ENCODE measurements around the gene PLET1. TPM values are rescaled to one million over a fixed set of nuclear protein-coding genes. Genes with fewer than 3 reads are reported as not detected.

Gene PLET1
- total and polyA plus RNA-seq, 2 of the 8 experiments (the other 6 are each of a cell fraction or from before 2014, with no cell fraction given), result not detected

- no peak overlapping the region for H3K4me3 ChIP-seq (ENCODE audit: extremely low read depth in 1 of 4, insufficient read depth in 2 of 4, low read depth in 3 of 4, low read length in 4 of 4)
- H4K91ac ChIP-seq (replicated peaks; ENCODE audit: insufficient read length, low read length), result no peak overlapping the region
- peaks cover 2 to 14% (median 8%) of the 10 kb centered on the region in 4 experiments; a peak in 6 of 8 replicates for H3K36me3 ChIP-seq (ENCODE audit: control insufficient read depth in 2 of 4, insufficient read depth in 4 of 4, low read length in 3 of 4)
- POLR2A ChIA-PET (ENCODE audit: partially characterized antibody), result interaction anchor here (1.1 to 2.0 kb wide), 2 partner anchors 10 kb away, joined by 3 to 5 read pairs; no protein-coding TSS in a partner anchor
- CTCF ChIA-PET (ENCODE audit: partially characterized antibody), result interaction anchor here (1.0 to 1.4 kb wide), 2 partner anchors 10 to 19 kb away, joined by 3 to 5 read pairs; no protein-coding TSS in a partner anchor
- no peak overlapping the region for H3K27ac ChIP-seq (ENCODE audit: low read depth, low read length)
- no peak for DNase-seq (ENCODE audit: low read depth in 1 of 2, low spot score in 2 of 2)
- no peak overlapping the region for H3K14ac ChIP-seq (ENCODE audit: insufficient read length)
- H3K4me2 ChIP-seq (ENCODE audit: insufficient read depth in 1 of 2, low read depth in 2 of 2, low read length in 2 of 2), result no peak overlapping the region
- no peak overlapping the region for H3K23ac ChIP-seq (ENCODE audit: insufficient read length)
- H3K18ac ChIP-seq (ENCODE audit: extremely low read depth, low read length), result no peak overlapping the region
- H3K4me1 ChIP-seq (replicated peaks in 1 of 4; ENCODE audit: control insufficient read depth in 3 of 4, insufficient read depth in 4 of 4, low read length in 3 of 4), result no peaks in the 10 kb centered on the region
- TF ChIP-seq NRF1 (IDR thresholded peaks at IDR 0.05; ENCODE audit: low read depth, low read length), result no peak
- TF ChIP-seq SIRT6 (IDR thresholded peaks at IDR 0.05; ENCODE audit: low read length), result no peak
- TF ChIP-seq CREB1 (IDR thresholded peaks at IDR 0.05), result no peak
- no peak for TF ChIP-seq SUZ12 (IDR thresholded peaks at IDR 0.05; ENCODE audit: low read length)
- no peak for TF ChIP-seq KDM5A (IDR thresholded peaks at IDR 0.05; ENCODE audit: low read length)
- no peaks in the 10 kb centered on the region for H3K79me2 ChIP-seq (ENCODE audit: control insufficient read depth in 1 of 2, insufficient read depth in 2 of 2, low read length in 2 of 2)
- FAIRE-seq, result no peak
- no peak overlapping the region for H2BK5ac ChIP-seq (ENCODE audit: low read depth, low read length)
- H2AFZ ChIP-seq (ENCODE audit: low read length), result no peak overlapping the region
- H4K8ac ChIP-seq (ENCODE audit: extremely low read depth, insufficient read depth, low read length), result no peak overlapping the region
- H2BK120ac ChIP-seq (replicated peaks; ENCODE audit: low read depth, low read length), result no peak overlapping the region
- no peak overlapping the region for H4K5ac ChIP-seq (ENCODE audit: insufficient read length, low read depth, low read length)
- no peaks in the 10 kb centered on the region for H3K27me3 ChIP-seq (replicated peaks in 1 of 4; ENCODE audit: control insufficient read depth in 3 of 4, extremely low read depth in 1 of 4, insufficient read depth in 3 of 4, low read length in 3 of 4)
- no peak overlapping the region for H3K9ac ChIP-seq (replicated peaks in 1 of 4; ENCODE audit: extremely low read depth in 1 of 4, low read depth in 3 of 4, low read length in 3 of 4)
- no peak overlapping the region for H3K4ac ChIP-seq (replicated peaks; ENCODE audit: insufficient read length, low read depth, low read length)
- H2BK20ac ChIP-seq (ENCODE audit: low read length), result no peak overlapping the region
- H2BK12ac ChIP-seq (ENCODE audit: low read depth, low read length), result no peak overlapping the region
- no peak overlapping the region for H2AK5ac ChIP-seq (ENCODE audit: low read depth, low read length)
- H3K9me3 ChIP-seq (ENCODE audit: insufficient read depth in 2 of 2, low read depth in 1 of 2, low read length in 1 of 2), result no peaks in the 10 kb centered on the region
- no peaks in the 10 kb centered on the region for H3K79me1 ChIP-seq (ENCODE audit: low read depth, low read length)
- WGBS, 2 experiments (ENCODE audit: extremely low coverage in 1 of 2, insufficient coverage in 1 of 2, insufficient read length in 1 of 2, insufficient replicate concordance in 2 of 2, low coverage in 1 of 2, low lambda C conversion rate in 2 of 2, missing lambda C conversion rate in 1 of 2), result 96% methylated on average over 3 of the region's 3 CpGs; no CpG with 5 or more reads in 1 of the 2 experiments
- no peaks in the 10 kb centered on the region for H4K20me1 ChIP-seq (replicated peaks in 1 of 2; ENCODE audit: control insufficient read depth in 1 of 2, insufficient read depth in 2 of 2, low read length in 2 of 2)
- H3K23me2 ChIP-seq (ENCODE audit: low read depth, low read length), result no peaks in the 10 kb centered on the region
- H3K56ac ChIP-seq (replicated peaks; ENCODE audit: insufficient read length, low read depth, low read length), result no peak overlapping the region
- H2BK15ac ChIP-seq (ENCODE audit: low read length), result no peak overlapping the region
Observed at GRCh38 chr11:112241486-112241885, 19.2 kb downstream of the PLET1 start.
